GM18511 (cell line): ENCODE data around the gene LSM10.

Experiments
- ATAC-seq: cut with Tn5 transposase; IDR thresholded peaks from one replicate; pipeline ENCODE4 v1.9.1; 2021; ENCODE audit warnings: mild to moderate bottlenecking, moderate library complexity; ENCODE audit not compliant: unreplicated experiment

The LSM10 gene

DNA sequence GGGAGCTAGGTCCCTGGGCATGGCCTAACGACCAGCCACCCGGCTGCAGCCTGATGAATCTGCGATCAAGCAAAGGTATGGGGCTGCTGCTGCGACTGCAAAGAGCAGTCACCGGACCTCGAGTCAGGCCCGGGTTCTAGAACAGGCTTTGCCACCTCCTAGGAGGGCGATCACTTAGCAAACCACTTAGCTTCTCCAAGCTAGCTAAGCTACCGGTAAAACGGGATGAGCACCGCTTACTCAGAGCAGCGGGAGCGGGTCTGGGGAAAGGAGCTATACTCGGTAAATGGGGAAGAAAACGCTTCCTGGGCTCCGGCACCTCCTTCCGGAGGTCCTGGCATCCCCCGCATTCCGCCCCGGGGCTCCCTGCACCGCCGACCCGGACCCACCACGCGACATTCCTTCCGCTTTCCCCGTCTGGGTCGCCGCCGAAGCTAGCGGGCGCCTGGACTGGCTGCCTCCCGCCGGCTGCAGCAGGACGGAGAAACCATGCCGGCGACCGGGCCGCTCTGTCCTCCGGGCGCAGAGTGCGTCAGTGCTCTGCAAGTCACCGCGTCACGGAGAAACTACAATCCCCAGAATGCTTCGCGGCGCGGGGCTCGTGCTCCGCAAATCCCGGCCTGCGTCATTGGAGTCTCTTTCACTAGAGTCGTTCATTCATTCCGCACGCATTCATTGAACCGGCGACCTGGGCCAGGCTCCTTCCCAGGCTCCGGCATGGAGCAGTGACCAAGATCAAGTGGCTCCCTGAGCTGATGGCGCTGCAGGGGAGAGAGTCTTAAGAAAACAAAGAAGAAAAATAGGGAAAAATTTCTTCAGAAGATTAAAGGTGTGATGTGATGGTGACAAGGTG lies at the start of gene LSM10:
LSM10 (minus strand) TSS at position 531 of the 853 bp plus-strand sequence. CDS start 3,779 bp downstream, outside the sequence.
- ATAC-seq, result peak; percentile 86

DNA sequence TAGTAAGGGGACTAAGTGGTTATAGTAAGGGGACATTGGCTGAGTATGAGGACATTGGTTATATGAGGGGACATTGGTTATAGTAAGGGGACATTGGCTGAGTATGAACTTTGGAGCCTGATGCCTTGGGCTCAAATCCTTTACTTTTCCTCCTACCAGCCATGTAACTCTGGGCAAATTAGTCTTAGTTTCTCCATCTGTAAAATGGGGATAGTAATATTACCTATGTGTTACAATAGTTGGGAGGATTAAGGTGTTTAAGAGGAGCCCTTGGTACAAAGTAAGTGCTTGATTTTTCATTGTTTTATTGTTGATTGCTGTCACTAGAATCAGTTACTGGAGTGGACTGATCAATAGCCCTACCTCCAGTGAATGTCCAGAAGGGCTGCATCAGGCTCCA lies 49.7 kb upstream of the LSM10 start:
- no peak for ATAC-seq

- no peak for ATAC-seq
Measured at GRCh38 chr1:36446746-36447145, 49.0 kb upstream of the LSM10 start.

DNA sequence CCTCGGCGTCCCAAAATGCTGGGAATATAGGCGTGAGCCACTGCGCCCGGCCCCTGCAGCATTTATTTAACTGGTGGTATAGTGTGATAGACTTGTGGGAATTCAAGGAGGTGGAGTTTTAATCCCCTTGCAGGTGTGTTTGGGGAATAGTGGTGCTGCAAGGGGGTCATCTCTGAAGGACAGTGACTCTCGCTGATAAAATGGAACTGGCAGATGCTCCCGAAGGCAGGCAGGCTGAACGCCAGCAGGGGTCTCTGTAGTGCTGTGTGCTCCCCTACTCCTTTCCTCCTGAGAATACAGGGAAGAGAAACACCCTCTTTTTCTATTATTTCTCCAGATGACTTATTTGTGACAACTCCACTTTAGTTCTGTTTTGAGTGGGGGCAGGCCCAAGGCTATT lies 48.6 kb upstream of the LSM10 start:
- no peak for ATAC-seq

DNA sequence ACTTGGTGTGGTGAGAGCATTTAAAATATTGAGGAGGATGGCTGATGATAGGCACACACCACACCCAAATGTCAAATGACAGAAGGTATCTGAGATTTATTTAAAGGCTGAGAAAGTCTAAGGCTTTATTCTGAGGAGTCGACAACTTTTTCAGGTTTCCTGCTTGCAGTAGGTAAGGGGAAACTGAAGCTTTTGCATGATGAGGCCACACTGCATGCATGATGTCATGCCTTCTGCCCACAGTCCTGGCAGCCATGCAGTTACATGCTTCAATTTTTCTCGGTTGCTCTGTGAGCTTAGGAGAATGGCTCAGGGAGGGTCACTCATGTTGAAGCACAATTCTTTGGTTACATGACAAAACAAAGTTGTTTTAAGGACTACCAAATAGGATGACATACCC lies 45.6 kb upstream of the LSM10 start:
- ATAC-seq, result no peak

GRCh38 chr1:36442337-36442736 lies 44.6 kb upstream of the LSM10 start:
- no peak for ATAC-seq

- no peak for ATAC-seq
Measured at GRCh38 chr1:36440646-36441045, 42.9 kb upstream of the LSM10 start.

DNA sequence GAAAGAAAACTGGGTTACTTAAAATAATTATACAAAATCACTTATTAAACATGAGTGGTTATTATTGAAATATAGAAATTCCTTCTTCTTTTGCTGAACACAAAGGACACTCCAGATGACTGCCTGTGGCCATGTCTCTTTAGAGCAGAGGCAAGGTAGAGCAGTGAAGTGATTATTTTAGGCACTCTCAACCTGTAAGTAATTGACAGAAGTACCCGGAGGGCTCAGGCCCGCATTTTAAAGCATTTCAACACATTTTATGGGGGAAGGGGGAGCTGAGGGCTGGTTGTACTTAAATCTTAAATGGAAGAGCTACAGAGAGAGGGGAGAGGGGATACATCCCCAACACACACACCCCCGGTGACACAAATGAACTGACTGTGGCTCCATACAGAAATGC lies 42.3 kb upstream of the LSM10 start:
- no peak for ATAC-seq

DNA sequence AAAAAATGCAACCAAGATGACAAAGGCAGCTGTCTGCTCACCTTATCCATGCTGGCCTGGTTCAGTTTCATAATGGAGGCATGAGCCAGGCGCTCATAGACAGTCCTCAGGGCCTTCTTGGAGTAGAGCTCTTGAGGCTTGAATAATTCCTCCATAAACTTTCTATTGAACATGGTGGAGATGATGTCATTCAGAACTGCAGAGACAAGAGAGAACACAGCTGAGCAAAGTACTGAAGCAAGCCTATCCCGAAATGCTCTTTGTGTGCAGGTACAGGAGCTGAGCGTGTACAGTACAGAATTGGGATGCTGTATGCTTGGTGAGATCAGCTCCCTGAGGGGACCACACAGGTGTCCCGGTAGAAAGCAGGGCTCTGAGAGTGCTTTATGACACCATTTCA lies 41.0 kb upstream of the LSM10 start:
- ATAC-seq, result no peak

GRCh38 chr1:36436821-36437220 lies 39.1 kb upstream of the LSM10 start:
- no peak for ATAC-seq

DNA sequence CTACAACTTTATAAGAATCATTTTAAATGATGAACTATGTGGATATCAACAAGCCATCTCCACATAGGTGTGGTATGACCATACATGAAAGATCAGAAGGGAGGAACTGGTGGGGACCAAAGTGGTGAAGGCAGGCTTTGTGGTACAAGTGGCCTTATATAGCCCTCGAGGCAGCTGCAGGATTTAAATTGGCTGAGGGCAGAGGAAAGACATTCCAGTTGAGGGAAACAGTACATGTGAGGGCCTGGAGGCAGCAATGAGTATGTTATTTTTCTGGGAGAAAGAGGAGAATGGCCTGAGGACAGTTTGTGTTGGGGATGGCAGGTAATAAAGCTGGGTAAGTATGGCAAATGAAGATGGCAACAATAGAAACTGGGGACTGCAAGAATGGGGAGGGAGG lies 35.4 kb upstream of the LSM10 start:
- no peak for ATAC-seq

GRCh38 chr1:36432616-36433015 lies 34.9 kb upstream of the LSM10 start:
- ATAC-seq, result no peak

GRCh38 chr1:36425791-36426190 lies 28.1 kb upstream of the LSM10 start:
- ATAC-seq, result no peak

DNA sequence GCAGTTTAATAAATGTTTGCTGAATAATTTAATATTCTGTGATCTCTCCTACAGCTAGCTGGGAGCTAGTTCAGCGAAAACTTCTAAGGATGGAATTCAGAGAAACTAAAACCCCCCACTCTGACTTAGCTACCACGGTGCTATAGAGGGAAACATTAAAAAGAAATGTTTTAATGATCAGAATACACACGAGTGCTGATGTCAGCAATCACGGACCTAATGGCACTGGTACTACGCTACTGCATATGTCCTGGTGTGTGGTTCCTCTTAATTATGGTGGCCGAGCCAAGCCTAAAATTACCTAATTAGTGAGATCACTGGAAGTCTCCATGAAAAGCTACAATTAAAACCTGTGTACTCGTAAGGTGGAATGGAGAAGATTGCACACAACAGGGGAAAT lies 23.9 kb upstream of the LSM10 start:
- ATAC-seq, result no peak

DNA sequence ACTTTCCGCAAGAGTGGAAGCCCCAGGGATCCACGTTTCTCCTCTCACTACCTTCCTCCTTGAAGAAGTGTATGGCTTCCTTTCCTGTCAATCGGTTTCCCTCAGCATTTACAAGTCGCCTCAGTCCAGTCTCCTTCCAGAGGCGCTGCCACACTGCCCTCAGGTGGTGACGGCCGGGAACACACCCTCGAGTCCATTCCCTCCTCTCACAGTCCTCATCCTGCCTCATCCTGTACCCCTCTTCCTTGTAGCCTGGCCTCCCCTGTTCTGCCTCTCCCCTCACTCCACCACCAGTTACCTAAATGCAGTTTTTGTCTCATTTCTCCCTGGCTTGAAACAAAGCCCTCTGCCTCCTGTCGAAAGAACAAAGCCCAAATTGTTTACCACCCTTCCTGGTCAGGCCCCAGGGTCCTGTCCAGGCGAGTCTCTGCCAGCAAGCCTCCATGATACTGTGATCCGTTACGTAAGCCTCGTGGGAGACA lies 23.2 kb upstream of the LSM10 start:
- no peak for ATAC-seq

DNA sequence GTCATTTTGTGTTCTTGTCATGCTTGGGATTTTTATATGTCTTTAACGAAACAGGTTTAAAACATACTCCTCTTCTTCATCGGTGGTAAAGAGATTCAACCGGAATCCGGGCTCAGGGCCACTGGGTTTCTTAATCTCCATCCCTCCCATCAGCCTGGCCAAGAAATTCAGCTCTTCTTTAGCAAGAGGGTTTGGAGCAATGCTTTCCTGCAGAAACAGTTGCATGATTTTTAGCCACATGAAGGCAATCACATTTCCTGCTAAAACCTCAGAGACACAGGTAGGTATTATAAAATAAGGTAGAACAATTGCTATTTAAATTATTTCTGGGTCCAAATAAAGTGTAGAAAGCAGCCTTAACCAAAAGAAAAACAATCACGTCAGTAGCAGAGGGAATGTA lies 22.7 kb upstream of the LSM10 start:
- no peak for ATAC-seq

- no peak for ATAC-seq
Measured at GRCh38 chr1:36419569-36419968, 21.9 kb upstream of the LSM10 start.

GRCh38 chr1:36419140-36419539 lies 21.4 kb upstream of the LSM10 start:
- no peak for ATAC-seq

DNA sequence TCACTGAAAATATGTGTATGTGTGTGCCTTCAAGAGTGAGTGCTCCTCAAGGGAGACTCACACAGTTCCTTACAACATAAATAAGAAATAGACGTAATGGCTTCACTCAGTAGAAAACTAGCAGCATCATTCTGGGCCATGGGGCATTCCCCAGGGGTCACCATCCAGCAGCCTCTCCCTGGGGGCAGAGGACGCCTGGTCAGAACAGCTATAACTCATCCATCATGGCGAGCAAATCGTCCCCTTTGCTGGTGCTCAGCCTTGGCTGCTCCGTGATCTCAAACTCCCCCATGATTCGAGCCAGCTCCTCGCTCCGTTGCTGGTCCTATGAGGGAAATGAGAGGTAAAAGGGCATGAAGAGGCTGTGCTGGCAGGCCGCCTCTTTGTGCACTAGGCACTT lies 20.2 kb upstream of the LSM10 start:
- no peak for ATAC-seq

DNA sequence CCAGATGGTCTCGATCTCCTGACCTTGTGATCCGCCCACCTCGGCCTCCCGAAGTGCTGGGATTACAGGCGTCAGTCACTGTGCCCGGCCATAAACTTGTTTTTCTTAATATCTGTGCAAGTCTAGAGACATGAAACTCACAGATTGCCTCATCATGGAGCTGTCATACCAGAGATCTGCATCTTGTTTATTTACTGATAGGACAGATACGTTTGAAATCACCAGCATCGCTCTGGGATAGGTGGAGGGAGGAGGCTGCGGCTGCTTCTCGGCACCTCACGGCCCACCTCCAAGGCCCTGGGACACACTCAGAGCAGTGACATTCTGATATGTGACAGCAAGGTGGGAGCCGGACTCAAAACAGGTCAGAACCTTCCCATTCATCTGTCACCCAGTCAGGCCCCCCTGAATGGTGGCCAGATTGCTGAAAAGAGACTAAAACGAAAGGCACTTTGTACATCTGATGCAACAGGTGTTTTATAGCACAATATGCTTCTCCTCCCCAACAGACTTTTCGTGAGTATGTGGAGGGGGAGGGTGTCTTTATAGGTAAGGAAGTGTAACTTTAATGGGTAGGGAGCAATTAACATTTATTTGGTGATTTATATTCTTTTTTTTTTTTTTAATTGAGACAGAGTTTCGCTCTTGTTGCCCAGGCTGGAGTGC lies 18.1 kb upstream of the LSM10 start:
- ATAC-seq, result no peak

- ATAC-seq, result no peak
Measured at GRCh38 chr1:36414384-36414783, 16.7 kb upstream of the LSM10 start.
